ENCODE results near the gene RREB1. TPM values are rescaled to one million over a fixed set of nuclear protein-coding genes. Genes with fewer than 3 reads are reported as not detected.

RREB1 gene
- polyA plus RNA-seq, 1 donor from 2014 or later = not detected

DNA sequence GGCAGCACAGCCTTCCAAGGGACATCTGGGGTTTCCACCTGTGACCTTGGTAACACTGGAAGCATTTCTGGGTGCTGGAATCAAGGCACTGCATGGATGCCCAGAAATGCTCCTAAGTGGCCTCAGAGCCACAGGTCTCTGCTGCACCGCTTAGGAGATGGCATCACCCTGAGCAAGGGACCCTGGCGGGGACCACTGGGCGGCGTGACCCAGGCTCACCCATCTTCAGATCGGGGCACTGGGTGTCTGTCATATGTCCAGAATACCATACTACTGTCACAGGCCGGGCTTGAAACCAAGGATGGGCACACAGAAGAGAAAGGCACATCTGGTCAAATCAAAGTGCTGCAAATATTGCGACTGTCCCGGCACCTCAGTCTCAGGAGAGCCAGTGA, 159.3 kb downstream of the RREB1 start:
- no peak overlapping the region for H3K4me2 ChIP-seq (ENCODE audit: low read length)
- no peak overlapping the region for H3K27ac ChIP-seq (ENCODE audit: low read length)
- no peaks in the 10 kb centered on the region for H3K9me2 ChIP-seq (ENCODE audit: insufficient read depth, low read length)
- H3K79me2 ChIP-seq (replicated peaks; ENCODE audit: insufficient read depth, low read length) = no peaks in the 10 kb centered on the region
- no peak overlapping the region for H3K9ac ChIP-seq (ENCODE audit: low read length)
- H3K4me3 ChIP-seq (ENCODE audit: low read length) = no peak overlapping the region
- TF ChIP-seq TAF1 (IDR thresholded peaks at IDR 0.05; ENCODE audit: low read depth) (no peak), SMC3 (conservative IDR thresholded peaks at IDR 0.05; ENCODE audit: poor library complexity) (no peak), EP300 (conservative IDR thresholded peaks at IDR 0.05; ENCODE audit: poor library complexity, severe bottlenecking) (no peak), POLR2AphosphoS5 (IDR thresholded peaks at IDR 0.05) (no peak), RAD21 (conservative IDR thresholded peaks at IDR 0.05) (no peak), MXI1 (conservative IDR thresholded peaks at IDR 0.05; ENCODE audit: poor library complexity, severe bottlenecking) (no peak), EZH2 (IDR thresholded peaks at IDR 0.05; ENCODE audit: borderline replicate concordance, insufficient read depth, low read length, poor library complexity, severe bottlenecking) (no peak)
- TF ChIP-seq, protein P1, sequence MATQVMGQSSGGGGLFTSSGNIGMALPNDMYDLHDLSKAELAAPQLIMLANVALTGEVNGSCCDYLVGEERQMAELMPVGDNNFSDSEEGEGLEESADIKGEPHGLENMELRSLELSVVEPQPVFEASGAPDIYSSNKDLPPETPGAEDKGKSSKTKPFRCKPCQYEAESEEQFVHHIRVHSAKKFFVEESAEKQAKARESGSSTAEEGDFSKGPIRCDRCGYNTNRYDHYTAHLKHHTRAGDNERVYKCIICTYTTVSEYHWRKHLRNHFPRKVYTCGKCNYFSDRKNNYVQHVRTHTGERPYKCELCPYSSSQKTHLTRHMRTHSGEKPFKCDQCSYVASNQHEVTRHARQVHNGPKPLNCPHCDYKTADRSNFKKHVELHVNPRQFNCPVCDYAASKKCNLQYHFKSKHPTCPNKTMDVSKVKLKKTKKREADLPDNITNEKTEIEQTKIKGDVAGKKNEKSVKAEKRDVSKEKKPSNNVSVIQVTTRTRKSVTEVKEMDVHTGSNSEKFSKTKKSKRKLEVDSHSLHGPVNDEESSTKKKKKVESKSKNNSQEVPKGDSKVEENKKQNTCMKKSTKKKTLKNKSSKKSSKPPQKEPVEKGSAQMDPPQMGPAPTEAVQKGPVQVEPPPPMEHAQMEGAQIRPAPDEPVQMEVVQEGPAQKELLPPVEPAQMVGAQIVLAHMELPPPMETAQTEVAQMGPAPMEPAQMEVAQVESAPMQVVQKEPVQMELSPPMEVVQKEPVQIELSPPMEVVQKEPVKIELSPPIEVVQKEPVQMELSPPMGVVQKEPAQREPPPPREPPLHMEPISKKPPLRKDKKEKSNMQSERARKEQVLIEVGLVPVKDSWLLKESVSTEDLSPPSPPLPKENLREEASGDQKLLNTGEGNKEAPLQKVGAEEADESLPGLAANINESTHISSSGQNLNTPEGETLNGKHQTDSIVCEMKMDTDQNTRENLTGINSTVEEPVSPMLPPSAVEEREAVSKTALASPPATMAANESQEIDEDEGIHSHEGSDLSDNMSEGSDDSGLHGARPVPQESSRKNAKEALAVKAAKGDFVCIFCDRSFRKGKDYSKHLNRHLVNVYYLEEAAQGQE (IDR thresholded peaks at IDR 0.05; ENCODE audit: borderline replicate concordance) = no peak
- TF ChIP-seq, protein P2, sequence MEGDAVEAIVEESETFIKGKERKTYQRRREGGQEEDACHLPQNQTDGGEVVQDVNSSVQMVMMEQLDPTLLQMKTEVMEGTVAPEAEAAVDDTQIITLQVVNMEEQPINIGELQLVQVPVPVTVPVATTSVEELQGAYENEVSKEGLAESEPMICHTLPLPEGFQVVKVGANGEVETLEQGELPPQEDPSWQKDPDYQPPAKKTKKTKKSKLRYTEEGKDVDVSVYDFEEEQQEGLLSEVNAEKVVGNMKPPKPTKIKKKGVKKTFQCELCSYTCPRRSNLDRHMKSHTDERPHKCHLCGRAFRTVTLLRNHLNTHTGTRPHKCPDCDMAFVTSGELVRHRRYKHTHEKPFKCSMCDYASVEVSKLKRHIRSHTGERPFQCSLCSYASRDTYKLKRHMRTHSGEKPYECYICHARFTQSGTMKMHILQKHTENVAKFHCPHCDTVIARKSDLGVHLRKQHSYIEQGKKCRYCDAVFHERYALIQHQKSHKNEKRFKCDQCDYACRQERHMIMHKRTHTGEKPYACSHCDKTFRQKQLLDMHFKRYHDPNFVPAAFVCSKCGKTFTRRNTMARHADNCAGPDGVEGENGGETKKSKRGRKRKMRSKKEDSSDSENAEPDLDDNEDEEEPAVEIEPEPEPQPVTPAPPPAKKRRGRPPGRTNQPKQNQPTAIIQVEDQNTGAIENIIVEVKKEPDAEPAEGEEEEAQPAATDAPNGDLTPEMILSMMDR (IDR thresholded peaks at IDR 0.05; ENCODE audit: poor library complexity, severe bottlenecking) = no peak
- no peaks in the 10 kb centered on the region for H3F3A ChIP-seq (ENCODE audit: insufficient read depth, low read length, poor library complexity, severe bottlenecking)
- H2AFZ ChIP-seq (ENCODE audit: low read depth, low read length) = no peak overlapping the region
- no peaks in the 10 kb centered on the region for H4K20me1 ChIP-seq (ENCODE audit: insufficient read depth)
- no peaks in the 10 kb centered on the region for H3K27me3 ChIP-seq (ENCODE audit: insufficient read depth, low read depth, low read length)
- H3K9me3 ChIP-seq (ENCODE audit: low read length) = peaks cover 5% of the 10 kb centered on the region
- H3K36me3 ChIP-seq (ENCODE audit: insufficient read depth, low read length) = no peaks in the 10 kb centered on the region

DNA sequence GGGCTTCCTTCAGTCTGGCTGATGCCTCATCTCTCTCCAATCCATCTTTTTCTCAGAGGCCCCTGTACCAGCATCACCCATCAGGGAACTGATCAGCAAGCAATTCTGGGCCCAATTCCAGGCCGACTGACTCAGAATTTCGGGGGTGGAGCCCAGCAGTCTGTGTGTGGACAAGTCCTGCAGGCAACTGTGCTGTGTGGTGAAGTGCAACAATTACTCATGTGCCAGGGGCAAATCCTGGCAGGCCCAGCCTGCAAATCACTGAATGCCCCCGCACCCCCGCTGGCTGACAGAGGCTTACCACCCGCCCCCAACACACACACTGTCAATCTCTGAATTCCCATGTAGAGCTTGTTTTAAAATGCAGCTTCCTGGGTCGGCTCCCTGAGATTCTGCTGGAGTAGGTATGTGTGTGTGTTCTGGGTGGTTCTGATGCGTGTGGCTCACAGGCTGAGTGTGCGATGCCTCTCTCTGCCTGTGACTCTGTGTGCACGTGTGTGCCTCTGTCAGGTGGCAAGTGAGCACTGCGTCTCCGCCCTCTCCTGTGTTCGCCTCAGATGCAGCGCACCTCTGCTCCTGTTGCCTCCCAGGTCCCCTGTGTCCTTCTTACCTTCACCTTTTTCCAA, 159.8 kb downstream of the RREB1 start:
- Histone ChIP-seq H3K27me3 (ENCODE audit: insufficient read depth, low read depth, low read length) (no peaks in the 10 kb centered on the region), H3K9me3 (ENCODE audit: low read length) (peaks cover 5% of the 10 kb centered on the region), H3K36me3 (ENCODE audit: insufficient read depth, low read length) (no peaks in the 10 kb centered on the region), H3K79me2 (replicated peaks; ENCODE audit: insufficient read depth, low read length) (no peaks in the 10 kb centered on the region), H3K27ac (ENCODE audit: low read length) (no peak overlapping the region), H3F3A (ENCODE audit: insufficient read depth, low read length, poor library complexity, severe bottlenecking) (no peaks in the 10 kb centered on the region), H3K9ac (ENCODE audit: low read length) (no peak overlapping the region), H3K4me3 (ENCODE audit: low read length) (no peak overlapping the region), H4K20me1 (ENCODE audit: insufficient read depth) (no peaks in the 10 kb centered on the region), H3K4me2 (ENCODE audit: low read length) (no peak overlapping the region), H2AFZ (ENCODE audit: low read depth, low read length) (no peak overlapping the region), H3K9me2 (ENCODE audit: insufficient read depth, low read length) (no peaks in the 10 kb centered on the region)
- TF ChIP-seq, protein P2 (IDR thresholded peaks at IDR 0.05; ENCODE audit: poor library complexity, severe bottlenecking) = no peak
- no peak for TF ChIP-seq POLR2AphosphoS5 (IDR thresholded peaks at IDR 0.05)
- TF ChIP-seq EP300 (conservative IDR thresholded peaks at IDR 0.05; ENCODE audit: poor library complexity, severe bottlenecking) = no peak
- no peak for TF ChIP-seq SMC3 (conservative IDR thresholded peaks at IDR 0.05; ENCODE audit: poor library complexity)
- TF ChIP-seq TAF1 (IDR thresholded peaks at IDR 0.05; ENCODE audit: low read depth) = no peak
- no peak for TF ChIP-seq MXI1 (conservative IDR thresholded peaks at IDR 0.05; ENCODE audit: poor library complexity, severe bottlenecking)
- no peak for TF ChIP-seq RAD21 (conservative IDR thresholded peaks at IDR 0.05)
- TF ChIP-seq, protein P1 (IDR thresholded peaks at IDR 0.05; ENCODE audit: borderline replicate concordance) = no peak
- TF ChIP-seq EZH2 (IDR thresholded peaks at IDR 0.05; ENCODE audit: borderline replicate concordance, insufficient read depth, low read length, poor library complexity, severe bottlenecking) = no peak
